Embryonic facial prominence (tissue), 1 donor: Measurements from ENCODE around the gene CARM1.
"Not testable (repeated sequence)": the region's sequence is repeated elsewhere in the genome, so short reads cannot be mapped to it uniquely, and the experiment has no call there.

Experiments used
- DNase-seq: peaks from one replicate; pipeline ENCODE4 v3.0.0-alpha.2; 2016; ENCODE audit errors: extremely low spot score

Gene CARM1

GRCh38 chr19:10872546-10873107, 1.3 kb downstream of the CARM1 start:
- no peak for DNase-seq

DNA sequence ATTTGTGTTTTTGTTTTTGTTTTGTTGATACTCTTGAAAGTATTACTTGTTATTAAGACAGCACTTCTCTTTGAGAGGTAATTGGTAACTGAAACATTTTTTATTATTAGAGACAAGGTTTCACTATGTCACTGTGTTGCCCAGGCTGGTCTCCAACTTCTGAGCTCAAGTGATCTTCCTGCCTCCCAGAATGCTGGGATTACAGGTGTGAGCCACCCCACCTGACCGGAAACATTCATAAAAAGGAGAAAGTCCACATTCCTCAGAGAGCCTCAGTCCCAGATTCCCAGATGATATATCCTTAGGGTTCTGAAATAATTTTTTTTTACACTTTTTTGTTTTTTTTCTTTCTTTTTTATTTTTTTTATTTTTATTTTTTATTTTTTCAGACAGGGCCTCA, 2.7 kb downstream of the CARM1 start:
- no peak for DNase-seq

- DNase-seq, result no peak
Observed at GRCh38 chr19:10876459-10877240, 5.3 kb downstream of the CARM1 start.

GRCh38 chr19:10877608-10878007, 6.3 kb downstream of the CARM1 start:
- not testable (repeated sequence) for DNase-seq

GRCh38 chr19:10878253-10878652, 6.9 kb downstream of the CARM1 start:
- no peak for DNase-seq

- DNase-seq, result no peak
Observed at GRCh38 chr19:10881403-10882107, 10.2 kb downstream of the CARM1 start.

DNA sequence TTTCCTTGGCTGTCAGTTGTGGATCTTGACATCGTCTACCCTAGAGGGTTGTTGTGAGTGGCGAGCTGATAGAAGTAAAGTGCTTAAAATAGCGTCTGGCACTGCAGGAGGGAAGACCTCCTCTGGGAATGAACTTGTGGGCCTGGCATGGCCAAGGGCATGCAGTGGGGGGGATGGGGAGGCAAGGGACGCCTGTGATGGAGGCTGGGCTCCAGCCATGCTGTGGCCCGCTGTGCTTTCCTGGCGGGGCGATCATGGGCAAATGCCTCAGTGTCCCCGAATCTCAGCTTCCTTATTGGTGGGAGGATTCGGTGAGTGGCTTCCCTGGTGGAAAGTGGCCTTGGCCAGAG, 10.7 kb downstream of the CARM1 start:
- DNase-seq, result no peak

DNA sequence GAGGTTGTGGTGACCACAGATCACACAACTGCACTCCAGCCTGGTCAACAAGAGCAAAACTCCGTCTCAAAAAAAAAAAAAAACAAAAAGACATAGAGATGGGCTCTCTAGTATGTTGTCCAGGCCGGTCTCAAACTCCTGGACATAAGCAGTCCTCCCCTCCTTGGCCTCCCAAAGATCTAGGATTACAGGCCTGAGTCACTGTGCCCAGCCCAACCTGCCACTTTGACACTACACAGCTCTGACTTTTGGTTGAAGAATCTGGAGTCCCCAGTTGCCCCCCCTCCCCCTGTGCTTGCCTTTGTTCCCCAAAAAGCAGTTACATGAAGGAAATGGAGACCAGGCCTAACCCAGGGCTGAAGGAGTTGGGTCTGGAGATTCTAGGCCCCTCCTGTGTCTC, 12.9 kb downstream of the CARM1 start:
- DNase-seq, result no peak

- DNase-seq, result no peak
Observed at GRCh38 chr19:10885201-10886169, 14.1 kb downstream of the CARM1 start.

DNA sequence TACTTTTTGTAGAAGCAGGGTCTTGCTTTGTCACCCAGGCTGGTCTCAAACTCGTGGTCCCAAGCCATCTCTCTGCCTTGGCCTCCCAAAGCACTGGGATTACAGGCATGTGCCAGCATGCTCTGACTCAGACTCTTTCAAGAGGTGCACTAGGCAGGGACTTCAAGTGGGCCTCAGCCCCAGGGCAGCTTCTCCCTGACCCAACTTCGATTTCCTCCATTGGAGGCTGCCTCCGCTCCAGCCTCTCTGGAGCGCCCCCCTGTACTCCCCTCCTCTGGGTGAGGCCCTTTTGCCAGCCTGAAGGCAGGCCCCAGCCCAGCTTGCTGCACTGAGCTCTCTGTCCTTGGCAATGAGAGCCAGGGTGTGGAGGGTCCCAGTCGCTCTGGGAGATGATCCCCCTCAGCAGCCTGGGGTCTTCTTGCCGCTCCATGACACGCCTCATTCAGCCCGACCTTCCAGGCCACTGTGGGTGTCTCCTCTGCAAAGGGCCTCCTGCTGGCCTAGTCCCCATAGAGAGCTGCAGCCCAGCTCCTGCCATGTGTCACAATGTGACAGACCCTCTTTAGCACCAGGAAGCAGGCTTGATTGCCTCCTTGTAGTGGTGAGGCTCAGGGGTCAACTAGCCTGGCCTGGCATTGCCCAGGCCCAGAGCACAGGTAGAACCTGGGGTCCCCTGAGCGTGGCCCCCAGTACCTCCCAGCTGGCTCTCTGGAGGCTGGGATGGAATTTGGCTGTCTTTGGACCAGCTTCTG, 16.4 kb downstream of the CARM1 start:
- DNase-seq, result no peak

DNA sequence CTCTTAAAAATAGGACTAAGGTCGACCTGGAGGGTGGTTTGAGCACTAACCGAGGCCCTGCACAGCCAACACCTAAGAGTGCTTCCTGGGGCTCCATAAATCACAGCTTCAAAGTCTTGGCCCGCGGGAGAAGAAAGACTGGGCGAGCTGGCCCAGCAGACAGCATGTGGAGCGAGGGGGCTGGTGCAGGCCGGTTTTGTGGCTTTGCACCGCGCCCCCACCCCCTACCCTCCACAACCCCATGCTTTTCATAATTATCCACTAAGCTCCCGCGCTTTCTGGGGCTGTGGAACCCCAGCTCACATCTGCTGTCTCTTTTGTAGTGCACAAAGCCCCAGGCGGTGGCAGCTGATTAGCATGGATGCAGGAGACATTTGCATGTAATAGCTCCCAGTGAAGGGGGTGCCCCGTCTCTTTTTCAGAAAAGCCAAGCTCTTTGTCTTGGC, 17.1 kb downstream of the CARM1 start:
- no peak for DNase-seq

DNA sequence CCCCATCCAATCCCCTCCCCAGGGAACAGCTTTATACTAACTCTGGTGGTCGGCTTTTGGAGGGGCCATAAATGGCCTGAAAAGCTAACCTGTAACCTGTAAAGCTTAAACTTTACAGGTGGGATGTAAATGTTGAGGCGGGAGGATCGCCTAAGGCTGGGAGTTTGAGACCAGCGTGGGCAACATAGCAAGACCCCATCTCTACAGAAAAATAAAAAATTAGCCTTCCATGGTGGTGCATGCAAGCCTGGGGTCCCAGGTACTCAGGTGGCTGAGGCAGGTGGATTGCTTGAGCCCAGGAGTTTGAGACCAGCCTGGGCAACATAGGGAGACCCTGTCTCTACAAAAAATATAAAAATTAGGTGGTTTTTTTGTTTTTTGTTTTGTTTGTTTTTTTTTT, 18.5 kb downstream of the CARM1 start:
- no peak for DNase-seq

- DNase-seq, result no peak
Observed at GRCh38 chr19:10891405-10892086, 20.2 kb downstream of the CARM1 start.

- DNase-seq, result no peak
Observed at GRCh38 chr19:10892256-10892655, 20.9 kb downstream of the CARM1 start.

DNA sequence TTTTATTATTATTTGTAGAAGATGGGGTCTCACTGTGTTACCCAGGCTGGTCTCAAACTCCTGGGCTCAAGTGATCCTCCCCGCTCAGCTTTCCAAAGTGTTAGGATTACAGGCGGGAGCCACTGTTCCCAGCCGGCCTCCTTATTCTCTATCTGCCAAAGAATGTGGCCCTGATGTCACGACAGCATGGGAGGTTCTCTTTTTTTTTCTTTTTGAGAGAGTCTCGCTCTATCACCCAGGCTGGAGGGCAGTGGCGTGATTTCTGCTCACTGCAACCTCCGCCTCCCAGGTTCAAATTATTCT, 23.5 kb downstream of the CARM1 start:
- DNase-seq, result no peak

GRCh38 chr19:10895363-10895762, 24.0 kb downstream of the CARM1 start:
- no peak for DNase-seq

DNA sequence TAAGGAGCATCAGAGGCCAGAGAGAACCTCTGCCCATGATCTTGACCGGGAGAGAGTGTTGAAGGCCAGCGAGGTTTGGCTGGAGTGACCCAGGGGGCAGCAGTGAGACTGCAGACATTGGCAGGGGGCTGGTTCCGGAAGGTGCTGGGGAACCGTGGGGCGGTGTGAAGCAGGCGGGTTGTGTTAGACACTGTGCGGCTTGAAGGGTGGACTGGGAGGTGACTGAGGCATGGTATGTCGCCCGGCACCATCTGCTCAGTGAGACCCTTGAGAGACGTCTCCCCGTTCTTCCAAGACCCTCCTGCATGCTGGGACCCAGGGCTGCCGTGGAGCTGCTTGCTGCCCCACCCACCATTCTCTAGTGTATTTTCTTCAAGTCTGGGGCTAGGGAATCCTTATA, 24.6 kb downstream of the CARM1 start:
- no peak for DNase-seq

- DNase-seq, result no peak
Observed at GRCh38 chr19:10896851-10897526, 25.6 kb downstream of the CARM1 start.

GRCh38 chr19:10898633-10899032, 27.3 kb downstream of the CARM1 start:
- DNase-seq, result no peak

- DNase-seq, result no peak
Observed at GRCh38 chr19:10899151-10899653, 27.8 kb downstream of the CARM1 start.
